ENCODE measurements around the gene ACOX2. TPM values are rescaled to one million over a fixed set of nuclear protein-coding genes. Genes with fewer than 3 reads are reported as not detected.

Gene ACOX2
- total and polyA plus RNA-seq, 2 of the 8 experiments (the other 6 are each of a cell fraction or from before 2014, with no cell fraction given): 3.2 to 9.2 TPM

DNA sequence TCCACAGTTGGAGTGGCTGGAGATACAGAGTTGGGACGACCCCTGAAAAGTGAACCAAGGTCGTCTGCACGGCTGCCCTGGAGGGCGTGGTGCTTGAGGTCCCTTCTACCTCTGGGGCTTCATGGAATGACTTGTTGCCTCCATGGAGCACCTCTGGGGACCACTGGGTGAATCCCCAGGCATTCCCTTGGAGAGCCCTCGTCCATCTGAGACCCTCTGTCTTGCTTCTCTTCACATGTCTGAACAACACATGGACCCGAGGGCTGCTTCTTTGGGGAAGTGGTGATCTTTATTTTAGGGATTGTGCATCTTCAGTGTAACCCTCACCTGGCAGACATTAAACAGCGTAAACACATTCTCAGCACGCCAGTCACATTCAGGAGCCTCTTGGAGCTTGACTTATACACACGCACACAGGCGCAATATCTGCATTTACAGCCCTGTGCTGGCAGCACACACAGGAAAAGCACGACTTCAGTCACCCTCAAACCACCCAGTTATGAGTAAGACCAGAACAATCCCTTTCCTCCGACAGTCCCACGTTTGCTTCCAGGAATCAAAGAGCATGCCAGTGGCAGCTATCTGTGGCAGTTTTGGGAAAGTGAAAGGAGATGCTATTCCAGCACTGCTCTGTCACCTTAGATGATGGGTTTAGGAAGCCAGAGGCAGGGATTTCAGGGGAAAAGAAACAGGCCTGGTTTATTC, 27.6 kb upstream of the ACOX2 start:
- H2BK15ac ChIP-seq (ENCODE audit: low read length): no peak overlapping the region
- H2AK5ac ChIP-seq (ENCODE audit: low read depth, low read length): peak overlapping the region; percentile 41; the same call in 1 of the 2 replicates
- no peak overlapping the region for H3K56ac ChIP-seq (replicated peaks; ENCODE audit: insufficient read length, low read depth, low read length)
- H2BK20ac ChIP-seq (ENCODE audit: low read length): peak overlapping the region; percentile 44
- H3K4me2 ChIP-seq (ENCODE audit: insufficient read depth in 1 of 2, low read depth in 2 of 2, low read length in 2 of 2): no peak overlapping the region; a peak in 1 of 4 replicates
- H3K9me3 ChIP-seq (ENCODE audit: insufficient read depth in 2 of 2, low read depth in 1 of 2, low read length in 1 of 2): no peaks in the 10 kb centered on the region
- no peaks in the 10 kb centered on the region for H3K79me1 ChIP-seq (ENCODE audit: low read depth, low read length)
- H3K9ac ChIP-seq (replicated peaks in 1 of 4; ENCODE audit: extremely low read depth in 1 of 4, low read depth in 3 of 4, low read length in 3 of 4): no peak overlapping the region
- H3K4me1 ChIP-seq (replicated peaks in 1 of 4; ENCODE audit: control insufficient read depth in 3 of 4, insufficient read depth in 4 of 4, low read length in 3 of 4): peaks cover 9 to 26% (median 19%) of the 10 kb centered on the region in 4 experiments
- no peak overlapping the region for H2AFZ ChIP-seq (ENCODE audit: low read length)
- no peak for DNase-seq (ENCODE audit: low read depth in 1 of 2, low spot score in 2 of 2)
- WGBS, 2 experiments (ENCODE audit: extremely low coverage in 1 of 2, insufficient coverage in 1 of 2, insufficient read length in 1 of 2, insufficient replicate concordance in 2 of 2, low coverage in 1 of 2, low lambda C conversion rate in 2 of 2, missing lambda C conversion rate in 1 of 2): 93% methylated on average over 13 of the region's 13 CpGs; no CpG with 5 or more reads in 1 of the 2 experiments
- H4K5ac ChIP-seq (ENCODE audit: insufficient read length, low read depth, low read length): no peak overlapping the region
- FAIRE-seq: no peak
- H4K20me1 ChIP-seq (replicated peaks in 1 of 2; ENCODE audit: control insufficient read depth in 1 of 2, insufficient read depth in 2 of 2, low read length in 2 of 2): no peaks in the 10 kb centered on the region
- no peak overlapping the region for H3K4ac ChIP-seq (replicated peaks; ENCODE audit: insufficient read length, low read depth, low read length)
- no peaks in the 10 kb centered on the region for H3K79me2 ChIP-seq (ENCODE audit: control insufficient read depth in 1 of 2, insufficient read depth in 2 of 2, low read length in 2 of 2)
- peak overlapping the region; percentile 18 for H4K91ac ChIP-seq (replicated peaks; ENCODE audit: insufficient read length, low read length)
- ChIA-PET CTCF (ENCODE audit: partially characterized antibody) (interaction anchor here (0.6 to 40.0 kb wide), 5 partner anchors 10 to 138 kb away, joined by 3 to 994 read pairs (median 9); partner anchors contain the start of gene FAM107A), POLR2A (ENCODE audit: partially characterized antibody) (interaction anchor here (1.4 kb wide), 1 partner anchor 40 kb away, joined by 4 read pairs; no protein-coding TSS in a partner anchor)
- H3K23me2 ChIP-seq (ENCODE audit: low read depth, low read length): no peaks in the 10 kb centered on the region; the same call in 1 of the 2 replicates
- H3K36me3 ChIP-seq (ENCODE audit: control insufficient read depth in 2 of 4, insufficient read depth in 4 of 4, low read length in 3 of 4): no peaks in the 10 kb centered on the region
- no peak overlapping the region for H3K23ac ChIP-seq (ENCODE audit: insufficient read length)
- H3K14ac ChIP-seq (ENCODE audit: insufficient read length): no peak overlapping the region
- peak overlapping the region; percentile 13 for H2BK12ac ChIP-seq (ENCODE audit: low read depth, low read length)
- H3K27ac ChIP-seq (ENCODE audit: low read depth, low read length): no peak overlapping the region
- H4K8ac ChIP-seq (ENCODE audit: extremely low read depth, insufficient read depth, low read length): no peak overlapping the region; the same call in 1 of the 2 replicates
- peaks cover 0 to 2% (median 0%) of the 10 kb centered on the region in 4 experiments; a peak in 2 of 7 replicates for H3K27me3 ChIP-seq (replicated peaks in 1 of 4; ENCODE audit: control insufficient read depth in 3 of 4, extremely low read depth in 1 of 4, insufficient read depth in 3 of 4, low read length in 3 of 4)
- H3K18ac ChIP-seq (ENCODE audit: extremely low read depth, low read length): no peak overlapping the region; the same call in 1 of the 2 replicates
- H2BK5ac ChIP-seq (ENCODE audit: low read depth, low read length): 0 out of 2 replicates have a peak overlapping the region, but pooled peaks have one; percentile 3
- no peak overlapping the region for H3K4me3 ChIP-seq (ENCODE audit: extremely low read depth in 1 of 4, insufficient read depth in 2 of 4, low read depth in 3 of 4, low read length in 4 of 4)
- TF ChIP-seq RNF2 (IDR thresholded peaks at IDR 0.05; ENCODE audit: borderline replicate concordance, low read depth, low read length, missing control alignments, poor library complexity, severe bottlenecking): no peak
- TF ChIP-seq CBX8 (IDR thresholded peaks at IDR 0.05; ENCODE audit: borderline replicate concordance, low read depth, low read length): no peak
- no peak for TF ChIP-seq CHD2 (IDR thresholded peaks at IDR 0.05; ENCODE audit: low read length)
- no peak for TF ChIP-seq POU5F1 (IDR thresholded peaks at IDR 0.05; ENCODE audit: low read depth, low read length)
- no peak overlapping the region for H2BK120ac ChIP-seq (replicated peaks; ENCODE audit: low read depth, low read length)

All from H1 (cell line).